ENCODE data around the gene VWA3B. TPM values are rescaled to one million over a fixed set of nuclear protein-coding genes. Genes with fewer than 3 reads are reported as not detected.
"Not testable (repeated sequence)": the region's sequence is repeated elsewhere in the genome, so short reads cannot be mapped to it uniquely, and the experiment has no call there.

VWA3B gene
- total and polyA plus RNA-seq, 2 experiments from 2014 or later: not detected

GRCh38 chr2:98127229-98127989 lies 40.4 kb downstream of the VWA3B start:
- Histone ChIP-seq H3K4me1 (ENCODE audit: insufficient read depth) (no peaks in the 10 kb centered on the region), H3K9me3 (ENCODE audit: low read depth) (no peaks in the 10 kb centered on the region), H2AFZ (no peak overlapping the region), H3K27me3 (replicated peaks; ENCODE audit: insufficient read depth) (peaks cover 29% of the 10 kb centered on the region), H3K4me2 (ENCODE audit: unreplicated experiment) (no peak overlapping the region), H3K9me2 (ENCODE audit: insufficient read depth) (no peaks in the 10 kb centered on the region), H3K79me2 (ENCODE audit: insufficient read depth) (no peaks in the 10 kb centered on the region), H3K36me3 (ENCODE audit: low read depth) (no peaks in the 10 kb centered on the region), H3F3A (ENCODE audit: insufficient read depth) (no peaks in the 10 kb centered on the region), H3K4me3 (no peak overlapping the region), H3K9ac (no peak overlapping the region), H4K20me1 (ENCODE audit: insufficient read depth) (no peaks in the 10 kb centered on the region), H3K27ac (no peak overlapping the region)
- TF ChIP-seq EZH2phosphoT487 (IDR thresholded peaks at IDR 0.05; ENCODE audit: insufficient read depth, low read depth): no peak
- TF ChIP-seq EZH2 (IDR thresholded peaks at IDR 0.05; ENCODE audit: insufficient read depth, poor library complexity, severe bottlenecking): no peak
- WGBS, 2 experiments (ENCODE audit: low coverage in 1 of 2, low lambda C conversion rate in 2 of 2, missing lambda C conversion rate in 2 of 2): 71 to 74% methylated on average over 10 to 15 of the region's 15 CpGs
- in situ Hi-C loops (cut with MboI): no loop called here
- DNase-seq: no peak

- H3K4me3 ChIP-seq: no peak overlapping the region
- in situ Hi-C loops (cut with MboI): no loop called here
- H3K4me1 ChIP-seq (ENCODE audit: insufficient read depth): no peaks in the 10 kb centered on the region
- H3F3A ChIP-seq (ENCODE audit: insufficient read depth): no peaks in the 10 kb centered on the region
- no peak overlapping the region for H3K27ac ChIP-seq
- no peak overlapping the region for H3K4me2 ChIP-seq (ENCODE audit: unreplicated experiment)
- H3K27me3 ChIP-seq (replicated peaks; ENCODE audit: insufficient read depth): peaks cover 16% of the 10 kb centered on the region
- H3K9ac ChIP-seq: no peak overlapping the region
- no peaks in the 10 kb centered on the region for H3K79me2 ChIP-seq (ENCODE audit: insufficient read depth)
- no peaks in the 10 kb centered on the region for H3K36me3 ChIP-seq (ENCODE audit: low read depth)
- H4K20me1 ChIP-seq (ENCODE audit: insufficient read depth): no peaks in the 10 kb centered on the region
- no peak for TF ChIP-seq EZH2 (IDR thresholded peaks at IDR 0.05; ENCODE audit: insufficient read depth, poor library complexity, severe bottlenecking)
- no peak for TF ChIP-seq EZH2phosphoT487 (IDR thresholded peaks at IDR 0.05; ENCODE audit: insufficient read depth, low read depth)
- DNase-seq: no peak
- 63 to 66% methylated on average over 7 of the region's 7 CpGs for WGBS, 2 experiments (ENCODE audit: low coverage in 1 of 2, low lambda C conversion rate in 2 of 2, missing lambda C conversion rate in 2 of 2)
- no peaks in the 10 kb centered on the region for H3K9me3 ChIP-seq (ENCODE audit: low read depth)
- H3K9me2 ChIP-seq (ENCODE audit: insufficient read depth): no peaks in the 10 kb centered on the region
- H2AFZ ChIP-seq: no peak overlapping the region
Measured at GRCh38 chr2:98128556-98129109, 41.7 kb downstream of the VWA3B start.

GRCh38 chr2:98130073-98130472 lies 43.1 kb downstream of the VWA3B start:
- H3F3A ChIP-seq (ENCODE audit: insufficient read depth); H3K4me1 ChIP-seq (ENCODE audit: insufficient read depth); H3K9me3 ChIP-seq (ENCODE audit: low read depth); H2AFZ ChIP-seq; H3K27ac ChIP-seq; DNase-seq; H3K4me3 ChIP-seq; H3K27me3 ChIP-seq (replicated peaks; ENCODE audit: insufficient read depth); H3K9me2 ChIP-seq (ENCODE audit: insufficient read depth); H3K4me2 ChIP-seq (ENCODE audit: unreplicated experiment); in situ Hi-C loops (cut with MboI); H3K79me2 ChIP-seq (ENCODE audit: insufficient read depth); H4K20me1 ChIP-seq (ENCODE audit: insufficient read depth); H3K9ac ChIP-seq; H3K36me3 ChIP-seq (ENCODE audit: low read depth): not testable (repeated sequence)
- WGBS, 2 experiments (ENCODE audit: low coverage in 1 of 2, low lambda C conversion rate in 2 of 2, missing lambda C conversion rate in 2 of 2): 24 to 29% methylated on average over 5 of the region's 5 CpGs

- in situ Hi-C loops (cut with MboI): no loop called here
- H3K79me2 ChIP-seq (ENCODE audit: insufficient read depth): no peaks in the 10 kb centered on the region
- H3K27me3 ChIP-seq (replicated peaks; ENCODE audit: insufficient read depth): no peaks in the 10 kb centered on the region
- H3K4me2 ChIP-seq (ENCODE audit: unreplicated experiment): no peak overlapping the region
- H3K9me3 ChIP-seq (ENCODE audit: low read depth): no peaks in the 10 kb centered on the region
- H3K9ac ChIP-seq: no peak overlapping the region
- no peak overlapping the region for H2AFZ ChIP-seq
- H3K4me1 ChIP-seq (ENCODE audit: insufficient read depth): no peaks in the 10 kb centered on the region
- TF ChIP-seq EZH2phosphoT487 (IDR thresholded peaks at IDR 0.05; ENCODE audit: insufficient read depth, low read depth) (no peak), EZH2 (IDR thresholded peaks at IDR 0.05; ENCODE audit: insufficient read depth, poor library complexity, severe bottlenecking) (no peak)
- H3K27ac ChIP-seq: no peak overlapping the region
- H3K36me3 ChIP-seq (ENCODE audit: low read depth): no peaks in the 10 kb centered on the region
- H3K4me3 ChIP-seq: no peak overlapping the region
- no peaks in the 10 kb centered on the region for H3F3A ChIP-seq (ENCODE audit: insufficient read depth)
- peak; percentile 10 for DNase-seq
- WGBS, 2 experiments (ENCODE audit: low coverage in 1 of 2, low lambda C conversion rate in 2 of 2, missing lambda C conversion rate in 2 of 2): 56 to 66% methylated on average over 11 to 12 of the region's 12 CpGs
- no peaks in the 10 kb centered on the region for H4K20me1 ChIP-seq (ENCODE audit: insufficient read depth)
- no peaks in the 10 kb centered on the region for H3K9me2 ChIP-seq (ENCODE audit: insufficient read depth)
Measured at GRCh38 chr2:98134172-98135005, 47.4 kb downstream of the VWA3B start.
